Activated CD4-positive, alpha-beta memory T cell treated with anti-CD3 and anti-CD28 coated beads, Interleukin-2, amount 10 ng/mL, durations not matched to agents 7 days and 5 days (primary cell): Measurements from ENCODE around the gene ITGB3. TPM values are rescaled to one million over a fixed set of nuclear protein-coding genes. Genes with fewer than 3 reads are reported as not detected.

Experiments
- CTCF ChIA-PET: fragments of 350-600 bp; sonication (Branson Sonifier 250); formaldehyde crosslinking; loops from one replicate; lab custom pipeline; 2021; ENCODE audit warnings: antibody characterized with exemption, inconsistent platforms; lab: Charles Lee
- POLR2A ChIA-PET: fragments of 350-600 bp; sonication (Branson Sonifier 250); formaldehyde crosslinking; loops from one replicate; lab custom pipeline; 2021; ENCODE audit warnings: antibody characterized with exemption; lab: Charles Lee
- DNase-seq: peaks from one replicate; pipeline ENCODE4 v3.0.0-alpha.2; 2020
- H3K27ac Mint-ChIP-seq: one replicate; pipeline ENCODE4 v1.8.0; 2021; ENCODE audit warnings: mild to moderate bottlenecking, mixed read lengths
- H3K27me3 Mint-ChIP-seq: one replicate; pipeline ENCODE4 v1.8.0; 2021; ENCODE audit warnings: mixed read lengths
- H3K36me3 Mint-ChIP-seq: one replicate; pipeline ENCODE4 v1.8.0; 2021; ENCODE audit warnings: low read depth, mixed read lengths
- H3K4me1 Mint-ChIP-seq: one replicate; pipeline ENCODE4 v1.8.0; 2021; ENCODE audit warnings: mixed read lengths
- H3K4me3 Mint-ChIP-seq: one replicate; pipeline ENCODE4 v1.8.0; 2021; ENCODE audit warnings: mild to moderate bottlenecking, mixed read lengths
- H3K9me3 Mint-ChIP-seq: one replicate; pipeline ENCODE4 v1.8.0; 2021; ENCODE audit warnings: mixed read lengths
- total RNA-seq, 2 experiments: library from RNA; stranded (reverse); gene quantifications; one replicate each; pipeline ENCODE4 v1.2.3, GENCODE V29; 2021

The ITGB3 gene
- total RNA-seq, 2 experiments from 2014 or later: 1.9 to 2.2 TPM

DNA sequence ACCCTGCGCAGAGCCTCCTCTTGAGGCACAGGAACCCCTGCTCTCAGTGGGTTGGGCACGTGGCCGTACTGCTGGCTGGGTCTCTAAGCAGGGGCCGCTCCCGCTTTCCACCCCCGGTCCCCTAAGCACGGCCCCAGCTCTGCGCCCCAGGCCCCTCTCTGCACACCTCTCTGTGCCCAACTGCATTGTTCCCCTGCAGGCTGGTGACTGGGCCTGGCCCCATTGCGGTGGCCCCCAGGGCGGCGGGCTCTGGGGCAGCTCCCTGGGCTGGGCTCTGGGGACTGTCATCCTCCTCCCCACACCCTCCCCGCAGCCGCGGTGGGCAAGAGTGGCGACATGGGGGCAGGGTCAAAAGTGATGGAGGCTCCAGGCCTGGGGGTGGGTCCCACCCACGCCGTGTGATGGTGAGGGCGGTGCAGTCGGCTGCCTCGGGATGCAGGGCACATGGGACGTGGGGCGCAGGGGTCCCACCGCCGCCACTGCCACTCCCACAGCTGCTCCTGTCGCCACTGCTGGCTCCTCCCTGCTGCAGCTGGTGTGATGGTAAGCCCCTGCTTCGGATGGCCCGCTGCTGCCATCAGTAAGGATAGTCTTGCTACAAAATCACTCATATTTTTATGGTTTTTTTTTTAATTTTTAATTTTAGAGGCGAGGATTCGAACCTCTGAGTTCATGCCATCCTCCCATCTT, 15.2 kb upstream of the ITGB3 start:
- ChIA-PET CTCF (no interaction called here), POLR2A (no interaction called here)
- Mint-ChIP-seq H3K27ac (no peak overlapping the region), H3K9me3 (no peaks in the 10 kb centered on the region), H3K36me3 (no peaks in the 10 kb centered on the region), H3K4me1 (peaks cover 12% of the 10 kb centered on the region), H3K27me3 (peaks cover 10% of the 10 kb centered on the region), H3K4me3 (no peak overlapping the region)
- no peak for DNase-seq

DNA sequence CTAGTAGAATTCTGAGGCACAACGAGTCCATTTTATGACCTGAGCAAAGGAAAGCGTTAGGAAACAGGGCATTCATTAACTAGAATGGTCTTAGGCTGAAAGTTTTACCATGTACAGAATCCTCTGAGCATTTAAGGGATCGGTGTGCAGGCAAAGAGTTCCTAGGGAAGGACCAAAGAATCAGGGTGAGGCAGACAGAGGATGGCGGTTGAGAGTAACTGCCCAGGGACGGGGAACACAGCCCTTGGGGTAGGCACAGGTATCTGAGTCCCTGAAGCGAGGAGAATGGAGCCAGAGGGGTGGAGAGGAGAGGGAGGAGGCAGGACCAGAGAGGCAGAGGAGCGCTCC, 14.0 kb upstream of the ITGB3 start:
- no peaks in the 10 kb centered on the region for H3K9me3 Mint-ChIP-seq

DNA sequence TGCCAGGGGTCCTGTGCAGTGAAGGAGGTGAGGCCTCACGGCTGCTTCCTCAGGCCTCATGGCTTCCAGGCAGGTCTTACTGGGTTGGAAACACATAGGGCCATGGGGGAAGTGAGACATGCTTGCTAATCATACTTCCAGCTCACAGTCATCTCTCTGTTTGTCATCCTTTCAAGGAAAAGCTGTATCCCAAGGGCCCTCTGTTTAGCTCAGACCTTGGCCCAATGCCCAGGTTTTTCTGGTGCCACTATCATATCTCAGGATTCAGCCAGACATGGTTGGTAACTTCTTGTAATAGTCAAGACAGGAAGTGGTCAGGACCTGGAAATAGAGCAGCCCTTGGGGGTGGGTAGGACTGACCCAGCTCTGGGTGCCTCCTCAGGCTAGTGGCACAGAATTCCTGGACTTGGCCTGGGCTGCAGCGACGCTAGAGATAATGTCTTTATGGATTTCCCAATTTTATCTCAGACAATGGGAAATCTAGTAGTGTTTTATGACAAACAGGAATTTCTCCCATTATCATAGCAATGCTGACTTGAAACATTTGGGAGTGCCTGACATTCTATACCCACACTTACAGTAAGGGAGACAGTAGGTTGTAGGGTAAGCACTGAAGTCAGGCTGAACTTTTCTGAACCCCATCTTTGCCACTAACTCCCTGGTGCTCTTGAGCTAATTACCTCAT, 13.5 kb upstream of the ITGB3 start:
- Mint-ChIP-seq H3K27ac (no peak overlapping the region), H3K36me3 (no peaks in the 10 kb centered on the region), H3K4me1 (peaks cover 12% of the 10 kb centered on the region), H3K9me3 (no peaks in the 10 kb centered on the region), H3K4me3 (no peak overlapping the region), H3K27me3 (peaks cover 23% of the 10 kb centered on the region)
- no peak for DNase-seq
- POLR2A ChIA-PET: no interaction called here
- CTCF ChIA-PET: interaction anchor here (1.1 to 1.9 kb wide), 2 partner anchors 10 to 17 kb away, joined by 4 to 8 read pairs; no protein-coding TSS in a partner anchor

More for the DNA sequence above, 14.0 kb upstream of the ITGB3 start:
- H3K27me3 Mint-ChIP-seq: peaks cover 20% of the 10 kb centered on the region
- ChIA-PET POLR2A (no interaction called here), CTCF (no interaction called here)
- no peak overlapping the region for H3K27ac Mint-ChIP-seq
- peaks cover 12% of the 10 kb centered on the region for H3K4me1 Mint-ChIP-seq
- no peaks in the 10 kb centered on the region for H3K36me3 Mint-ChIP-seq
- no peak for DNase-seq
- H3K4me3 Mint-ChIP-seq: no peak overlapping the region

DNA sequence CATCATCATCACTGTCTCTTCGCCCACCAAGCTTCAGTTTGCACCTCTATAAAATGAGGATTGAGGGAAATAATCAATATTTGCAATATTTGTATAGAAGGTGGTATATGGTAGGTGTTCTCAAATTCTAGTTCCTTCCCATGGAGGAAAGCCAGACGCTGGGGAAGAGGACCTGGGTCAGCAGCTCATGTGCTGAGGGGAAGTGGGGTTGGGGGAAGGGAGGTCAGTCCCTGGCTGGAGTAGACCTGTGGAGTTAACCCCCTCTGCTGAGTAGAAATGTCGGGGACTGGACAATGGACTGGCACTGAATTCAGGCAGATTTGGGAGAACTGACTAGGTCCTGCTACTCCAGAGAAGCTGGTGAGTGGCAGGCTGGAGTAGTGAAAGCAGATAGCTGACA, 12.8 kb upstream of the ITGB3 start:
- H3K9me3 Mint-ChIP-seq: no peaks in the 10 kb centered on the region
- H3K4me3 Mint-ChIP-seq: no peak overlapping the region
- no peaks in the 10 kb centered on the region for H3K36me3 Mint-ChIP-seq
- H3K27me3 Mint-ChIP-seq: peaks cover 30% of the 10 kb centered on the region
- DNase-seq: no peak
- ChIA-PET CTCF (interaction anchor here (1.1 to 1.9 kb wide), 2 partner anchors 11 to 16 kb away, joined by 4 to 8 read pairs; no protein-coding TSS in a partner anchor), POLR2A (no interaction called here)
- H3K4me1 Mint-ChIP-seq: peaks cover 12% of the 10 kb centered on the region
- no peak overlapping the region for H3K27ac Mint-ChIP-seq

DNA sequence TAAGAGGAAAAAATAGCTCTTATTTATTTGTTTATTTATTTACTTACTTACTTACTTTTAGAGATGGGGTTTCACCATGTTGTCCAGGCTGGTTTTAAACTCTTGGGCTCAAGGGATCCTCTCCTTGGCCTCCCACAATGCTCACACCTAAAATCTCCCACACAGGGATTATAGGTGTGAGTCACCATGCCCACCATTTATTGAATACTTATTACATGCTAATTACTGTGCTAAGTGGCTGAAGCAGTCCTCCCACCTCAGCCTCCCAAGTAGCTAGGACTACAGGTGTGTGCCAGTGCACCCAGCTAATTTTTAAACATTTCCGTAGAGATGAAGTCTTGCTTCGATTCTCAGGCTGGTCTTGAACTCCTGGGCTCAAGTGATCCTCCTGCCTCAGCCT, 11.0 kb upstream of the ITGB3 start:
- DNase-seq: no peak
- POLR2A ChIA-PET: no interaction called here
- no peaks in the 10 kb centered on the region for H3K9me3 Mint-ChIP-seq
- H3K4me1 Mint-ChIP-seq: peaks cover 12% of the 10 kb centered on the region
- CTCF ChIA-PET: interaction anchor here (0.7 to 1.5 kb wide), 3 partner anchors 14 to 400 kb away, joined by 3 to 6 read pairs (median 4); no protein-coding TSS in a partner anchor
- peaks cover 41% of the 10 kb centered on the region for H3K27me3 Mint-ChIP-seq
- H3K27ac Mint-ChIP-seq: no peak overlapping the region
- no peak overlapping the region for H3K4me3 Mint-ChIP-seq
- no peaks in the 10 kb centered on the region for H3K36me3 Mint-ChIP-seq

DNA sequence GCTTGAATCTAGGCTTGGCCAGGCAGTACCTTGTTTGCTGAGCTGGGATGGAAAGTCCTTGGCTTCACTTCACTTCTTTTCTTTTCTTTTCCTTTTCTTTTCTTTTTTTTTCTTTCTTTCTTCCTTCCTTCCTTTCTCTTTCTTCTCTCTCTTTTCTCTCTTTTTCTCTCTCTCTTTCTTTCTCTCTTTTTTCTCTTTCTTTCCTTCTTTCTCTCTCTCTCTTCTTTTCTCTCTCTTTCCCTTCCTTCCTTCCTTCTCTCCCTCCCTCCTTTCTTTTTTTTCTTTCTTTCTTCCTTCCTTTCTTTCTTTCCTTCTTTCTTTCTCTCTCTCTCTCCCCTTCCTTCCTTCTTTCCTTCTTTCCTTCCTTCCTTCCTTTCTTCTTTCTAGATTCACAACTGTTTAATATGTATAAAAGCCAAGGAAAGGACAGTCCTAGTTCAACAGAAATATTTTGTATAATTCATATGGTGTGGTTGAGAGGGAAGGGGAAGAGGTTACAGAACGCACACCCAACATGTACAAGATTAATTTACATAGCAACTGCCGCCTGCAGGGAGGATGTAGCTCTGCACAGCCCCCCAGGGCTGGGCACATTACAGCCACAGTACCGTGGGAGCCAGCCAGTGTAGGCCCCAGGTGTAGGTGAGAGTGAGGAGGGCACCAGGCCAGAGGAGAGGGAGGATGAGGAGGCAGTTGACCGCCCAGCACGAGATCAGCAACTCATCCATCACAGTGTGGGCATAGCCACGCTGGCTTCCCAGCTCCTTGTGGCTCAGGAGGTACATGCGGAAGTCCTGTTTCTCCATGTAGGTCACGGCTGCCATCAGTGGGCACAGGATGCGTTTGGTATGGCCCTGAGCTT, 9.7 kb upstream of the ITGB3 start:
- CTCF ChIA-PET: no interaction called here

DNA sequence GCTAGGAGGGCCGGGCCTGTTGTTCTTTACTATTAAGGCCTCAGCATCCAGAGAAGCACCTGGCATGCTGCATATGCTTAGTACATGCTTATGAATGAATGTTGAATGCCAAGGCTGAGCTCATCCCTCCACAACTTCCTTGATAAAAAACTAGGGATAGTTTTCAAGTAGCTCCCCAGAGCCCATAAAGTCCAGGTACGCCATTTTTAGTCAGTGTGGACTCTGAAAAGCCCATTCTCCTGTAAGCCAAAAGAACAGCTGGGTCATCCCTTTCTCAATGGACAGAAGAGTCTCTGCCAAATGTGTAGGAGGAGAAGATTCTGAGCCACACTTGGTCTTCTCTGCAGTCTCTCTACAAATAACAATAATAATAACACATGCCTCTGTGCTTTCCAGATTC, 8.9 kb upstream of the ITGB3 start:
- Mint-ChIP-seq H3K4me1 (peaks cover 8% of the 10 kb centered on the region), H3K27ac (no peak overlapping the region), H3K9me3 (no peaks in the 10 kb centered on the region), H3K27me3 (peaks cover 49% of the 10 kb centered on the region), H3K36me3 (no peaks in the 10 kb centered on the region), H3K4me3 (no peak overlapping the region)
- POLR2A ChIA-PET: no interaction called here
- no peak for DNase-seq
- CTCF ChIA-PET: no interaction called here

More for the DNA sequence above, 9.7 kb upstream of the ITGB3 start:
- DNase-seq: no peak
- H3K4me1 Mint-ChIP-seq: peaks cover 12% of the 10 kb centered on the region
- H3K27me3 Mint-ChIP-seq: peaks cover 49% of the 10 kb centered on the region
- POLR2A ChIA-PET: no interaction called here
- H3K4me3 Mint-ChIP-seq: no peak overlapping the region
- H3K9me3 Mint-ChIP-seq: no peaks in the 10 kb centered on the region
- H3K36me3 Mint-ChIP-seq: no peaks in the 10 kb centered on the region
- H3K27ac Mint-ChIP-seq: no peak overlapping the region

DNA sequence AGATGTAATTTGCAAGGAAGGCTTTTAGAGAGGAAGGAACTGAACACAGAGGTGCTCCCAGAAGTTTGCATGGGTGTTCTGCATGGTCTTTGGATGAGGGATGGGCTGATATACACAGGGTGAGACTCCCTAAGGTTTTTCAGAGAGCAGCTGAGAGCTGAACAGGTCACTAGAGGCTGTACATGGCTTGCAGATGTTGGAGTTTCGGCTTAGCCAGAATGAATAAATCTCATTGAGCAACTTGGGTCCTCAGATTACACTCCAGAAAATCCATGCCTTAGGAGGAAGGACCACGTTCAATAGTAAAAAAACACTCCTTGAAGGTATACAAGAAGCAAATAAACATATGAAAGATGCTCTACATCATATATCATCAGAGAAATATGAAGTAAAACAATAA, 7.5 kb upstream of the ITGB3 start:
- H3K36me3 Mint-ChIP-seq: no peaks in the 10 kb centered on the region
- ChIA-PET CTCF (no interaction called here), POLR2A (interaction anchor here (0.9 to 1.3 kb wide), 2 partner anchors 71 to 78 kb away, joined by 3 read pairs; no protein-coding TSS in a partner anchor)
- H3K9me3 Mint-ChIP-seq: no peaks in the 10 kb centered on the region
- no peak overlapping the region for H3K4me3 Mint-ChIP-seq
- peaks cover 56% of the 10 kb centered on the region for H3K27me3 Mint-ChIP-seq
- DNase-seq: no peak
- H3K4me1 Mint-ChIP-seq: no peaks in the 10 kb centered on the region
- H3K27ac Mint-ChIP-seq: no peak overlapping the region

DNA sequence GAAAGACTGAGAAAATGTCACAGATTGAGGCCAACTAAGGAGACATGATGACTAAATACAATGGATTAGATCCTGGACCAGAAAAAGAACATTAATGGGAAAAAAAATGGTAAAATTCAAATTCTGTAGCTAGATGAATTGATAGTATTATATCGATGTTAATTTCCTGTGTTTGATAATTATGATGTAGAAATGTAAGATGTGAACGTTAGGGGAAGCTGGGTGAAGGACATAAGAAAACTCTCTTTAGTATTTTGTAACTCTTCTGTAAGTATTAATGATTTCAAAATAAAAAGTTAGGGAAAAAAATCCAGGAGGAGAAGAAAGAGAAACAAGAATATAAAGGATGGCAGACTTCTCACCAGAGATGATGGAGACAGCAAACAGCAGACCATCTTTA, 2.8 kb upstream of the ITGB3 start:
- Mint-ChIP-seq H3K27ac (no peak overlapping the region), H3K36me3 (no peaks in the 10 kb centered on the region), H3K9me3 (no peaks in the 10 kb centered on the region), H3K27me3 (peaks cover 57% of the 10 kb centered on the region), H3K4me3 (no peak overlapping the region), H3K4me1 (peaks cover 14% of the 10 kb centered on the region)
- POLR2A ChIA-PET: no interaction called here
- CTCF ChIA-PET: no interaction called here
- DNase-seq: no peak

DNA sequence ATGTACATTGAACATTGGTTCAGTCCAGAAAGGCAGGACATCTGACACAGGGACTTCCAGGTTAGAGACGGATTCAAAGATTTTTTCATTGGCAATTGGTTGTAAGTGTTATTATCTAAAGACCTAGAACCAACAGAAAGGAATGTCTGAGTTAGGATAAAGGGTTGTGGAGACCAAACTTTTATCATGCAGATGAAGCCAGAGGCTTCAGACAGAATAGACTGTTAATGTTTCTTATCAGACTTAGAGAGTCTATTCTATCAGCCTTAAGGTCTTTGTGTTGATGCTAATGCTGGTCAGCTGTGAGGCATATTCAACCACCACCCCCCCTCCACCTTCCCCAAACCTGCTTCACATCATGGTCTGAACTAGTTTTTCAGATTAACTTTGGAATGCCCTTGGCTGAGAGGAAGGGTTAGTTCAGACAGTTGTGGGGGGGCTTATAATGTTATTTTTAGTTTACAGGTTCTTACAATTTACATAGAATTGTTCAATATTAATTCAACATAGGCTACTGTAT, 2.1 kb upstream of the ITGB3 start:
- Mint-ChIP-seq H3K4me1 (peaks cover 18% of the 10 kb centered on the region), H3K4me3 (no peak overlapping the region), H3K27ac (no peak overlapping the region), H3K9me3 (no peaks in the 10 kb centered on the region), H3K36me3 (no peaks in the 10 kb centered on the region), H3K27me3 (peaks cover 55% of the 10 kb centered on the region)
- CTCF ChIA-PET: interaction anchor here (1.5 kb wide), 1 partner anchor 21 kb away, joined by 3 read pairs; no protein-coding TSS in a partner anchor
- POLR2A ChIA-PET: no interaction called here
- DNase-seq: no peak

DNA sequence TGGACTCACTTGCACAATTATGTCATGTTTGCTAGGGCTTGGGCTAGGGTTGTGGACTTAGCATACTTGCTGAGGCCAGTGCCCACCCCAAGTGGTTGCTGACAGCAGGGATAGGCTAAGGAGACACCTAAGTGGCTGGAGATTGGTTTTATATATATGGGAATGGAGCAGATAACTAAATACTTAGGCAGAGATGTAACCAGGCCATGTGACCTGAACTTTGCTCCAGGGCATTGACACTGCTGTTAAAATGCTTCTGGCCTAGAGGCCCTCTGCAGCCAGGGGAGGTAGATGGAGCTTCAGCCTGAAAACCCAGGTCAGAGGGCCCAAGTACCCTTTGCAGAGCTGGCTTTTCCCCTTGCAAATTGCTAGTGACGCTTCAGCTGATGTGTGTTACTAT, 1.4 kb upstream of the ITGB3 start:
- ChIA-PET POLR2A (no interaction called here), CTCF (interaction anchor here (0.6 to 1.5 kb wide), 2 partner anchors 21 to 158 kb away, joined by 3 to 5 read pairs; no protein-coding TSS in a partner anchor)
- H3K4me1 Mint-ChIP-seq: peaks cover 25% of the 10 kb centered on the region
- DNase-seq: no peak
- H3K27ac Mint-ChIP-seq: no peak overlapping the region
- H3K27me3 Mint-ChIP-seq: peaks cover 60% of the 10 kb centered on the region
- H3K9me3 Mint-ChIP-seq: no peaks in the 10 kb centered on the region
- H3K36me3 Mint-ChIP-seq: no peaks in the 10 kb centered on the region
- H3K4me3 Mint-ChIP-seq: no peak overlapping the region

DNA sequence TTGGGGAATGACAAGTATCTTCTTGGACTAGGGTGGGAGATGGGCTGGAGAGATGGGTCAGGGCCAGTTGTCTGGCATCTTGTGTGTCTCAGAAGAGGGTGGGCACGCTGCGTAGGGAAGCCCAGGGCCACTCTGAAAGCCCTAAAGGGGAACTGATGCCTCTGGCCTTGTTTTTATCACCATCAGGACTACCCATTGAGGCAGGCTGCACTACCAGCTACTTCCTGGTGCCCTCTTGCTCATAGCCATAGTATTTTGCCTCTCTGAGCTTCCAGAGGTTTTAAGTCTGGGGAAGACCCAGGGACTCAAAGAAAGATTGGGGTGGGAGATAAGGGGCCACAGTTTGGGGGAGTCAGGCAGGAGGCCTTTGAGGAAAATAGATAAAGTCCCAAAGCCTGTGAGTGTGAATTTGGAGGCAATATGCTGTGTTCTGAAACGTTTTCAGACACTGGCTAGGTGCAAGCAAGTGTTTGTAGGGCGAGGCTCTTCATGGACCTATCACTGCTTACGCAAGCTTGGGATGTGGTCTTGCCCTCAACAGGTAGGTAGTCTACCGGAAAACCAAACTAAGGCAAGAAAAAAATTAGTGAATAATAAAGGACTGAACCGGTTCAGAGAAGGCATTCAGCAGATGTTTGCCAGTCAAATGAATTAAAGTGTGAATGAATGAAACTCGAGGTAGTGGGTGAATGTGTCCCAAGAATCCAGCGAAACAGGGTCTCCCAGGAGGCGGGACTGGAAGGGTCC, 688 bp upstream of the ITGB3 start:
- Mint-ChIP-seq H3K27ac (no peak overlapping the region), H3K27me3 (peaks cover 63% of the 10 kb centered on the region), H3K4me3 (peak overlapping the region; percentile 55), H3K9me3 (no peaks in the 10 kb centered on the region), H3K36me3 (no peaks in the 10 kb centered on the region), H3K4me1 (peaks cover 32% of the 10 kb centered on the region)
- no peak for DNase-seq
- POLR2A ChIA-PET: no interaction called here
- CTCF ChIA-PET: interaction anchor here (1.4 to 1.5 kb wide), 2 partner anchors 22 to 63 kb away, joined by 3 to 5 read pairs; no protein-coding TSS in a partner anchor
